WI38 (cell line): ENCODE data around the gene KIAA1217.

Experiments
- H3K4me3 ChIP-seq: 2 replicates; pipeline ENCODE4 v1.5.1; 2011; ENCODE audit warnings: low read depth, mild to moderate bottlenecking, control low read depth, low read length
- CTCF ChIP-seq: IDR thresholded peaks from 2 replicates; pipeline ENCODE4 v1.5.1; 2012; ENCODE audit warnings: low read depth, mild to moderate bottlenecking, control low read depth, low read length

The KIAA1217 gene

GRCh38 chr10:24262929-24263590 is 54.1 kb downstream of the KIAA1217 start:
- no peak overlapping the region for H3K4me3 ChIP-seq
- TF ChIP-seq CTCF, result no peak

- no peak for TF ChIP-seq CTCF
- no peak overlapping the region for H3K4me3 ChIP-seq
Measured at GRCh38 chr10:24269476-24269875, 60.5 kb downstream of the KIAA1217 start.

- no peak for TF ChIP-seq CTCF
- no peak overlapping the region for H3K4me3 ChIP-seq
Measured at GRCh38 chr10:24272374-24272773, 63.4 kb downstream of the KIAA1217 start.

GRCh38 chr10:24277277-24277676 is 68.3 kb downstream of the KIAA1217 start:
- no peak for TF ChIP-seq CTCF
- H3K4me3 ChIP-seq, result no peak overlapping the region

- TF ChIP-seq CTCF, result no peak
- H3K4me3 ChIP-seq, result no peak overlapping the region
Measured at GRCh38 chr10:24277771-24278170, 68.8 kb downstream of the KIAA1217 start.

GRCh38 chr10:24278176-24278889 is 69.4 kb downstream of the KIAA1217 start:
- no peak for TF ChIP-seq CTCF
- H3K4me3 ChIP-seq, result no peak overlapping the region

- H3K4me3 ChIP-seq, result no peak overlapping the region
- no peak for TF ChIP-seq CTCF
Measured at GRCh38 chr10:24279166-24279565, 70.2 kb downstream of the KIAA1217 start.
